Spleen (tissue), 7 donors: ENCODE measurements around the gene TCF7L2.

Source experiments
- CTCF ChIP-seq, 11 experiments: fragments of 200-600 bp in 7 of 11; fragments of 450-650 bp in 4 of 11; sonication (generic) in 4 of 11; IDR thresholded peaks in 8 of 11; conservative IDR thresholded peaks in 3 of 11; 1 replicate in 7 of 11; 2 replicates in 4 of 11; pipeline versions ENCODE4 v1.4.0 to v1.8.0; 2016 to 2021; ENCODE audit warnings: antibody characterized with exemption in 11 of 11, inconsistent platforms in 4 of 11, mild to moderate bottlenecking in 1 of 11
- POLR2A ChIP-seq, 3 donors: fragments of 450-650 bp; IDR thresholded peaks; one replicate each; pipeline ENCODE4 v1.5.1; 2017; ENCODE audit warnings: antibody characterized with exemption in 3 of 3, mild to moderate bottlenecking in 1 of 3
- POLR2AphosphoS5 ChIP-seq, 3 donors: sonication (generic); formaldehyde crosslinking; IDR thresholded peaks; one replicate each; pipeline ENCODE4 v1.5.1; 2017; ENCODE audit warnings: antibody characterized with exemption in 3 of 3
- donor health status: DM: no; HTN: no; CAD: no; lungs with moderate emphysema.
- donor health status: DM: no; HTN: no; CAD: no.
- donor health status: DM: no; HTN: no; CAD: no.

GRCh38 chr10:112964482-112964881 is 14.4 kb downstream of the TCF7L2 start:
- no peak for TF ChIP-seq POLR2AphosphoS5 (IDR thresholded peaks at IDR 0.05)
- no peak for TF ChIP-seq CTCF (IDR thresholded peaks at IDR 0.05 in 8 of 11, conservative IDR thresholded peaks at IDR 0.05 in 3 of 11)
- no peak for TF ChIP-seq POLR2A (IDR thresholded peaks at IDR 0.05)
